ENCODE results near the gene USP34. TPM values are rescaled to one million over a fixed set of nuclear protein-coding genes. Genes with fewer than 3 reads are reported as not detected.

Gene USP34
- total and polyA plus RNA-seq, 2 of the 8 experiments (the other 6 are each of a cell fraction or from before 2014, with no cell fraction given): 56.7 to 91.7 TPM

GRCh38 chr2:61378281-61378680, 92.6 kb downstream of the USP34 start:
- Histone ChIP-seq H2AFZ (ENCODE audit: low read length) (no peak overlapping the region), H3K79me1 (ENCODE audit: low read depth, low read length) (no peaks in the 10 kb centered on the region), H3K27ac (ENCODE audit: low read depth, low read length) (no peak overlapping the region), H3K4me3 (ENCODE audit: extremely low read depth in 1 of 4, insufficient read depth in 2 of 4, low read depth in 3 of 4, low read length in 4 of 4) (no peak overlapping the region), H3K4me2 (ENCODE audit: insufficient read depth in 1 of 2, low read depth in 2 of 2, low read length in 2 of 2) (no peak overlapping the region), H2BK12ac (ENCODE audit: low read depth, low read length) (no peak overlapping the region), H3K27me3 (replicated peaks in 1 of 4; ENCODE audit: control insufficient read depth in 3 of 4, extremely low read depth in 1 of 4, insufficient read depth in 3 of 4, low read length in 3 of 4) (no peaks in the 10 kb centered on the region), H3K14ac (ENCODE audit: insufficient read length) (no peak overlapping the region), H3K56ac (replicated peaks; ENCODE audit: insufficient read length, low read depth, low read length) (no peak overlapping the region), H4K8ac (ENCODE audit: extremely low read depth, insufficient read depth, low read length) (no peak overlapping the region), H3K4me1 (replicated peaks in 1 of 4; ENCODE audit: control insufficient read depth in 3 of 4, insufficient read depth in 4 of 4, low read length in 3 of 4) (no peaks in the 10 kb centered on the region), H3K9ac (replicated peaks in 1 of 4; ENCODE audit: extremely low read depth in 1 of 4, low read depth in 3 of 4, low read length in 3 of 4) (no peak overlapping the region), H2BK20ac (ENCODE audit: low read length) (no peak overlapping the region), H3K79me2 (ENCODE audit: control insufficient read depth in 1 of 2, insufficient read depth in 2 of 2, low read length in 2 of 2) (peaks cover 0 to 6% of the 10 kb centered on the region in 2 experiments; a peak in 1 of 4 replicates), H3K23ac (ENCODE audit: insufficient read length) (no peak overlapping the region), H4K91ac (replicated peaks; ENCODE audit: insufficient read length, low read length) (no peak overlapping the region), H3K36me3 (ENCODE audit: control insufficient read depth in 2 of 4, insufficient read depth in 4 of 4, low read length in 3 of 4) (peaks cover 4 to 53% (median 13%) of the 10 kb centered on the region in 4 experiments; a peak in 5 of 8 replicates), H4K5ac (ENCODE audit: insufficient read length, low read depth, low read length) (no peak overlapping the region), H4K20me1 (replicated peaks in 1 of 2; ENCODE audit: control insufficient read depth in 1 of 2, insufficient read depth in 2 of 2, low read length in 2 of 2) (no peaks in the 10 kb centered on the region), H2BK120ac (replicated peaks; ENCODE audit: low read depth, low read length) (no peak overlapping the region), H3K18ac (ENCODE audit: extremely low read depth, low read length) (no peak overlapping the region), H2BK5ac (ENCODE audit: low read depth, low read length) (no peak overlapping the region), H2BK15ac (ENCODE audit: low read length) (no peak overlapping the region), H3K23me2 (ENCODE audit: low read depth, low read length) (no peaks in the 10 kb centered on the region), H2AK5ac (ENCODE audit: low read depth, low read length) (no peak overlapping the region), H3K9me3 (ENCODE audit: insufficient read depth in 2 of 2, low read depth in 1 of 2, low read length in 1 of 2) (no peaks in the 10 kb centered on the region), H3K4ac (replicated peaks; ENCODE audit: insufficient read length, low read depth, low read length) (no peak overlapping the region)
- FAIRE-seq: no peak
- DNase-seq (ENCODE audit: low read depth in 1 of 2, low spot score in 2 of 2): no peak
- ChIA-PET CTCF (ENCODE audit: partially characterized antibody) (no interaction called here), POLR2A (ENCODE audit: partially characterized antibody) (no interaction called here)
- 98% methylated on average over 5 of the region's 5 CpGs; no CpG with 5 or more reads in 1 of the 2 experiments for WGBS, 2 experiments (ENCODE audit: extremely low coverage in 1 of 2, insufficient coverage in 1 of 2, insufficient read length in 1 of 2, insufficient replicate concordance in 2 of 2, low coverage in 1 of 2, low lambda C conversion rate in 2 of 2, missing lambda C conversion rate in 1 of 2)
- TF ChIP-seq HDAC6 (IDR thresholded peaks at IDR 0.05; ENCODE audit: low read depth, low read length): no peak
- TF ChIP-seq RNF2 (IDR thresholded peaks at IDR 0.05; ENCODE audit: borderline replicate concordance, low read depth, low read length, missing control alignments, poor library complexity, severe bottlenecking): no peak
- TF ChIP-seq ASH2L (IDR thresholded peaks at IDR 0.05; ENCODE audit: low read length): no peak
- no peak for TF ChIP-seq JUND (IDR thresholded peaks at IDR 0.05; ENCODE audit: low read length)
- no peak for TF ChIP-seq KDM4A (IDR thresholded peaks at IDR 0.05; ENCODE audit: low read depth, low read length, severe bottlenecking)
- no peak for TF ChIP-seq ATF3 (IDR thresholded peaks at IDR 0.05; ENCODE audit: insufficient read depth, low read depth, low read length)
- no peak for TF ChIP-seq POU5F1 (IDR thresholded peaks at IDR 0.05; ENCODE audit: low read depth, low read length)

Data from H1 (cell line).